H7 (cell line): ENCODE results near the gene CARD14. TPM values are rescaled to one million over a fixed set of nuclear protein-coding genes. Genes with fewer than 3 reads are reported as not detected.
"Not testable (repeated sequence)": the region's sequence is repeated elsewhere in the genome, so short reads cannot be mapped to it uniquely, and the experiment has no call there.

Experiments used
- DNase-seq: peaks from one replicate; pipeline ENCODE4 v3.0.0; 2012
- H3K27me3 ChIP-seq: 2 replicates; pipeline ENCODE4 v1.6.0; 2011; ENCODE audit warnings: mild to moderate bottlenecking, low read length; ENCODE audit not compliant: control insufficient read depth, insufficient read depth
- H3K36me3 ChIP-seq: replicated peaks from 2 replicates; pipeline ENCODE4 v1.5.1; 2011; ENCODE audit warnings: low read length; ENCODE audit not compliant: control insufficient read depth, insufficient read depth
- H3K4me3 ChIP-seq: 2 replicates; pipeline ENCODE4 v1.5.1; 2011; ENCODE audit warnings: low read depth, mild to moderate bottlenecking, control low read depth, low read length, moderate library complexity; ENCODE audit not compliant: insufficient read depth
- total RNA-seq: library from RNA; depleted of rRNA; stranded (reverse); fragments of >200 nt; shearing (Covaris generic); gene quantifications from 2 replicates; pipeline ENCODE4 v1.2.3, GENCODE V29; 2014

Gene CARD14
- total RNA-seq, 1 experiment from 2014 or later, result 0.55 TPM

DNA sequence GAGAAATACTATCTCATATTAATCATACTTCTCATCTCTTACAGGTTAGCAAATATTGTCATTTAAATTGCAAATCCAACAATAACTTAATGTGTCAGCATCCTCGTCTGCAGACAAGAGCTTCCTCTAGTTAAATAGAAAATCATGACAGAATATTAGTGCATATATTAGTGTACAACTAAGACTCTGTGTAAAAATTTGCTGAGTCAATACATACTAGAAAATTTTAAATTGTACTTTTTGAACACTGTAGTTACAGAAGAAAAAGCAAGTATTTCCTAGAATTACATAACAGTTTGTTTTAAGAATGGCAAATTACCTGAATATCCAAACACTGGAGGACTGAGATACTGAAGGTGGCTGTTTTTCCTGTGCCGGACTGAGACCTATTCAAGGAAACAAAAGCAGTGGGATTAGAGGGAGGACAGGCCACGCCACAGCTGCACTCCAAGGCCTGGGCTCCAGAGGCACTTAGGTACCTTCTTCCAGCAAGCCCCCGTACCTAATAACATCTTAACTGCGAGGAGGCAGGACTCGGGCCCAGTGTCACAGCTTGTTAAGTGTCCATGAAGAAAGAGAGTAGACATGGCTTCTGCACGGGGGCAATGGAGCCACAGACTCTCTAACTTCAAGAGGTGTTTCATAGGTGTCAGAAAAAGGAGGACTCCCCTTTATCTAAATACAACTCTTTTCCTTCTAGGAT lies 28.2 kb upstream of the CARD14 start:
- DNase-seq, result no peak
- Histone ChIP-seq H3K4me3 (no peak overlapping the region), H3K27me3 (no peaks in the 10 kb centered on the region), H3K36me3 (peaks cover 47% of the 10 kb centered on the region)

DNA sequence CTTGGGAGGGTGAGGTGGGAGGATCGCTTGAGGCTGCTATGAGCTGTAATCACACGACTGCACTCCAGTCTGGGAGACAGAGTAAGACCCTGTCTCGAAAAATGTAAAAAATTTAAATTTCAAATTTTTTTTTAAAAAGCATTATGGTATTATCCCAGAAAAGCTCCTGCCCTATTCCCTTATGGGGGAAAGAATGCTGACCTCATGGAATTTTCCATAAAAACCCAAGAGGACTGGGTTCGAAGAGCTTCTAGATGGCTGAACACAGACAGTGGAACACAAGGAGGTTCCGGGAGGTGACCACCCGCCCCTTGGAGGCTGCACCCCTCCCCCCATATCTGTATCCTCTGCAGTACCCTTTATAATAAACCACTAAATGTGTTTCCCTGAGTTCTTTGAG lies 26.9 kb upstream of the CARD14 start:
- peaks cover 36% of the 10 kb centered on the region for H3K36me3 ChIP-seq

DNA sequence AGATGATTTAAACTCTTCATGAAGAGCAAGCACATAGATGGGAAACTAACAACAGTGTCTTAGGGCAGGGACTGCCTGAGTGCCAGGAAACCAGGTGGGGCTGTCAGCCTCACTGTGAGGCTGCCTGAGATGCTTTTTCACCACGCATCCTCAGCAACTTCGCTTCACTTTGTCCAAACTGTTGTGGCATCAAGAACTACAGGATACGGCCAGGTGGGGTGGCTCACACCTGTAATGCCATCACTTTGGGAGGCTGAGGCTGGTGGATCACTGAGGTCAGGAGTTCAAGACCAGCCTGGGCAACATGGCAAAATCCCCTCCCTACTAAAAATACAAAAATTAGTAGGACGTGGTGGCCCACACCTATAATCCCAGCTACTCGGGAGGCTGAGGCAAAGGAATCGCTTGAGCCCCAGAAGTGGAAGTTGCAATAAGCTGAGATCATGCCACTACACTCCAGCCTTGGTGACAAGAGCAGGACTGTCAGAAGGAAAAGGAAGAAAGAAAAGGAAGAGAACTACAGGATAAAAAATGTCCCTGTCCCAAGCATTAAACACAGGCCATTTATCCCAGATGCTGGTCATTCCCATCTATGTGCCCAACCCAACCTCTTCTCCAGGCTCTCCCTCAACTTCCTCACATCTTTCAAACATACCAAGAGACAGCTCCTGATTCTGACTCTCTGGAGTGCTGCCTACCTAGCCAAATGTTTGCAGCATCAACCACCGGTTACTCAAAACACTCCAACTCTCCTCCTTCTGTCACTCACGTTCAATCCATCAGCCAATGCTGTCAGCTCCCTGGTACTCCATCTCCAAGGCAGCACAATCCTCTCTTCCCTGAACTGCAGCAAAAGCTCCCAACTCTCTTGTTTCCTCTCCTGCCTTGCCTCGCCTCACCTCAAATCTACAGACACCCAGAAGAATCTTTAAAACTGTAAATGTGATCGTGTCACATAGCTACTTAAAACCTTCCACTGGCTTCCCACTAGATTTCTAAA lies 24.5 kb upstream of the CARD14 start:
- Histone ChIP-seq H3K27me3 (no peaks in the 10 kb centered on the region), H3K4me3 (peak overlapping the region; percentile 94), H3K36me3 (peaks cover 16% of the 10 kb centered on the region)
- DNase-seq, result no peak

More for the DNA sequence above, 26.9 kb upstream of the CARD14 start:
- H3K4me3 ChIP-seq, result no peak overlapping the region
- DNase-seq, result no peak
- no peaks in the 10 kb centered on the region for H3K27me3 ChIP-seq

DNA sequence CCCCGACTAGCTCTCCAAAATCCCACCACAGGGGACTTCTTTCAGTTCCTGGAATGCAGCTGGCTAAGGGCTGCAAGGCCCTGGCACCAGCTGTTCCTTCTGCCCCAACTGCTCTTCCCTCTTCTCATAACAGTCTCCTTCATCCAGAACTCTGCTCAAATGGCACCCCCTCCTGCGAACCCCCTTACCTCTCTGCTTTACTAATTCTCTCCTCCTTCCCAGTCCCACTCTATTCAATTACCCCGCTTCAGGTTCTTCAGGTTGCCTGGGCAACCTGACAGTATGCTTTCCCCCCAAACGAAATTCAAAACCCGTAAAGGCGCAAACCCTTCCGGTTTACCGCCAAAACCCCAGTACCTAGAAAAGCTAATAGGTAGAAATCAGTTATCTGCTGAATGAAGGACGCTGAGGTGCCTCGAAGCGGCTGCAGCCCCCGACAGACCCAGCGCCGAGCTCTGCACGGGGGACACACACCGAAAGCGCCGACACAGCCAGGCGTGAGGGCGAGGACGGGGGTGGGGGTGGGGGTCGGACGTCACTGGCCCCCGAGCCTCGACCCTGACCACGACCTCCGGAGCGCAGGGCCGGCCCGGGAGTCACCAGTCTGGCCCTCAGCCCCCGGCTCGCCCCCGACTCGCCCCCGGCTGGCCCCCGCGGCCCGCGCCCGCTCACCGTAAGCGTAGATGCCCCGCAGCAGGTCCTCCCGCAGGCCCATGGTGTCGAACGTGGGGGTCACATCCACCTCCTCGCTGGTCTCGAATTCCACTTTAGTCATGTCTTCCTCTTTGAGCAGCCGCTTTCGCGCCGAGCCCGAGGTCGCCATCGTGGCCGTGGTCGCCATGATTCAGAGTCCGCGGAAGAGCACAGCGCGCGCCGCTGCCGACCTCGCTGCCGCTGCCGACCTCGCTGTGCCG lies 23.5 kb upstream of the CARD14 start:
- Histone ChIP-seq H3K36me3 (peaks cover 14% of the 10 kb centered on the region), H3K4me3 (peak overlapping the region; percentile 94), H3K27me3 (no peaks in the 10 kb centered on the region)
- peak; percentile 73 for DNase-seq

DNA sequence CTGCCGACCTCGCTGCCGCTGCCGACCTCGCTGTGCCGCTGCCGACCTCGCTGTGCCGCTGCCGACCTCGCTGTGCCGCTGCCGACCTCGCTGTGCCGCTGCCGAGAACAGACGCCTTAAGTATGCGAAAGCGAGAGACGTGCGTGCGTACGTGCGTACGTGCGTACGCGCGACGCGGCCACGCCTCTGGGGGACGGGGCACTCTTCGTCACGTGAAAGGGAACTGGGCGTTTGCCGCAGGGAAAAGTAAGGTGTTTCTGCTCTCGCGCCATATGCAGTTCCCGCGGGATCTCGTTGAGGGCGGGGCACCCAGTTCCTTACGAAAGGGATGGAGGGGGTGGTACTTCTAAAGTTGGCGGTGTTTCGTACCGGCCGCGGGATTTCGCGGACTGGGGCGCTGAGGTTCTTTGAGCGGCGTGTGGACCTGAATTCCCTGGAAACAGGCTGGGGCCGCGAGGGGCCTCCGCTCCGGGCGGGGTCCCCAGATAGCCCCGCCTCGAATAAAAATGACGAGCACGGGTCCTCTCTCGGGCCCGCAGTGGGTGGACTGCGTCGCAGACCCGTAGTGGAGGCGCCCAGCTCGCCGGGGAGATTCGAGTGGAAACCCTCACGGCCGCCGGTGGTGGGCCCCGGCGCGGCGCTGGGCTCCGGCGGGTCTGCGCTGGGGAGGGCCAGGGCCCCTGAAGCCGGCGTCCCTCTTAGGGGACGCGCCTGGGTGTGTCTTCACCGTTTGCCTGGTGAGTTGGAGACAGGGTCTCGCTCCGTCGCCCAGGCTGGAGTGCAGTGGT lies 22.6 kb upstream of the CARD14 start, which contains the start of gene EIF4A3:
EIF4A3 (minus strand) TSS at position 94 of the 788 bp plus-strand sequence. CDS start 167 bp downstream, outside the sequence.
- H3K36me3 ChIP-seq, result peaks cover 10% of the 10 kb centered on the region
- H3K27me3 ChIP-seq, result no peaks in the 10 kb centered on the region
- peak; percentile 98 for DNase-seq
- peak within 1 kb of the TSS; percentile 94 for H3K4me3 ChIP-seq

DNA sequence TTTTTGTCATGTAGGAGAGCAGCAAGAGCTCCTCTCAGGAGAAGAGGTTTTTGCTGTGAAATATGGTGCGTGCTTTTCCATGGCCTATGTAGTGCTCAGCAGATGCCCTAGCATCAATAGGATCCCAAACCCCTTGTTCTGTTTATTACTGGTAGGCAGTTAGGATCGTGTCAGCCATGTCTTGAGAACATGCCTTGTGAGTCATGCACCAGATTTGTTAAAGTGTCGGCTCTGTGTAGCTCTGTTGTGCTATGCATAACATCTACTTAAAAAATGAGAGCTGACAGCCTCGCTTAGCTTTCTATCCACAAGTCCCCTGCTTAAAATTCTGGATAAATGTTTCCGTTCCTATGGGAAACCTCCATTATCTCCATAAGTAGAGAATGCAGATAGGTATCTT lies 18.5 kb upstream of the CARD14 start:
- no peaks in the 10 kb centered on the region for H3K36me3 ChIP-seq
- H3K27me3 ChIP-seq, result no peaks in the 10 kb centered on the region
- H3K4me3 ChIP-seq, result no peak overlapping the region
- DNase-seq, result no peak

DNA sequence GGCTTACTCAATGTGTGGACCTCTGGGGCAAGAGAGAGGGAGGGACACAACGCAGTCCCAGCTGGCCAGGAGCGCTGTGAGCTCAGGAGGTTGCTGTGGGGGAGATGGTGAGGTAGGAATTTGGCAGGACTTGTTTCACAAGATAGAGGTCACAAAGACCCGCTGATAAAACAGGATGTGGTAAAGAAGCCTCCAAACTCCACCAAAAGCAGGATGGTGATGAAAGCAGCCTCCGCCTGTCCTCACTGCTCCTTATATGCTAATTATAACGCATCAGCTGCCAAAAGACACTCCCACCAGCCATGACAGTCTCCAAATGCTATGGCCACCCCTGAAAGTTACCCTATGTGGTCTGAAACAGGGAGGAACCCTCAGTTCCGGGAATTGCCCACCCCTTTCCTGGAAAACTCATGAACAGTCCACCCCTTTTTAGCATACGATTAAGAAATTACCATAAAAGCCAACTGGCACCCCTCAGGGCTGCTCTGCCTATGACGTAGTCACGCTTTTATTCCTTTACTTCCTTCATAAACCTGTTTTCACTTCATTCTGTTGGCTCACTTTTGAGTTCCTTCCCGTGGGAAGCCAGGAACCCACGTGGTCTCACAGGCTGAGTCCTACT lies 17.6 kb upstream of the CARD14 start:
- H3K4me3 ChIP-seq, result no peak overlapping the region
- no peaks in the 10 kb centered on the region for H3K27me3 ChIP-seq
- no peak for DNase-seq
- H3K36me3 ChIP-seq, result no peaks in the 10 kb centered on the region

DNA sequence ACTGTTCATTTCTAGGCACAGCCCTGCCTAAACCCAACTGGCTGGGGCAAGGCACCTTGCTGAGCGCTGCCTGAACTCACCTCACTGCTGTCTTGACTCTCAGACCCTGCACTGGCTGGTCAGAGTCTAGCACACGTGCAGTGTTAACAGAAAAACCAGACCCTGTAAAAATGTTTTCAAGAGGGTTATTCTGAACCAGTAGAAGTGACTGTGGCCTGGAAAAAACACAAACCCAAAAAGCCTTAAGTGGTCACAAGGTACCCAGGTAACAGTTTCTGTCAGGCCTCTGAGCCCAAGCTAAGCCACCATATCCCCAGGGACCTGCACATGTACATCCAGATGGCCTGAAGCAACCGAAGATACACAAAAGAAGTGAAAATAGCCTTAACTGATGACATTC lies 16.8 kb upstream of the CARD14 start:
- Histone ChIP-seq H3K27me3 (no peaks in the 10 kb centered on the region), H3K4me3 (no peak overlapping the region), H3K36me3 (no peaks in the 10 kb centered on the region)
- DNase-seq, result no peak

DNA sequence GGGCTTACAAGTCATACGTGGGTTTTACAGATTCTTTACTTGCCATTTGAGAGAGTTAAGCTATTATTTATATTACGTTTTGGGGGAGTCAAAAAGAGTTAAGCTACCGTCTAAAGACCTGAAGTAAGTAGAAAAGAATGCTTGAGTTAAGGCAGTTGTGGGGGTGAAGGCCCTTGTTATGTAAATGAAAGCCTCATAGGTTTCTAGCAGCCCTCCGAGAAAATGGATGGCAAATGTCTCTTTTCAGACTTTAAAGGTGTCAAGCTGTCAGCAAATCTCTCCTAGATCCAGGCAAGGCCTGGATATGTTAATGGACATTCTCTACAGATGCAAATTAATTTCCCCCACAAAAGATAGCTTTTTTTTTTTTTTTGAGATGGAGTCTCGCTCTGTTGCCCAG lies 15.7 kb upstream of the CARD14 start:
- H3K27me3 ChIP-seq, result no peaks in the 10 kb centered on the region
- H3K36me3 ChIP-seq, result no peaks in the 10 kb centered on the region
- DNase-seq, result no peak
- H3K4me3 ChIP-seq, result no peak overlapping the region

DNA sequence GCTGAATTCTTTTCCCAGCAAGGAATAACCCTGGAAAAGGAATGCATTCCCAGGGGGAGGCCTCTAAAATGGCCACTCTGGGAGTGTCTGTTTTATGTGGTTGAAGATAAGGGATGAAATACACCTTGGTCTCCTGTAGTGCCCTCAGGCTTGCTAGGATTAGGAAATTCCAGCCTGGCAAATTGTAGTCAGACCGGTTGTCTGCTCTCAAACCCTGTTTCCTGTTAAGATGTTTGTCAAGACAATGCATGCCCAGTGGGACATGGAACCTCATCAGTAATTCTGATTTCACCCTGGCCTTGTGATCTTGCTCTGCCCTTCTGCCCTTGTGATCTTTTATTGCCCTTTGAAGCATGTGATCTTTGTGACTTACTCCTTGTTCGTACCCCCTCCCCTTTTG lies 14.2 kb upstream of the CARD14 start:
- H3K36me3 ChIP-seq, H3K4me3 ChIP-seq, H3K27me3 ChIP-seq, DNase-seq: not testable (repeated sequence)

DNA sequence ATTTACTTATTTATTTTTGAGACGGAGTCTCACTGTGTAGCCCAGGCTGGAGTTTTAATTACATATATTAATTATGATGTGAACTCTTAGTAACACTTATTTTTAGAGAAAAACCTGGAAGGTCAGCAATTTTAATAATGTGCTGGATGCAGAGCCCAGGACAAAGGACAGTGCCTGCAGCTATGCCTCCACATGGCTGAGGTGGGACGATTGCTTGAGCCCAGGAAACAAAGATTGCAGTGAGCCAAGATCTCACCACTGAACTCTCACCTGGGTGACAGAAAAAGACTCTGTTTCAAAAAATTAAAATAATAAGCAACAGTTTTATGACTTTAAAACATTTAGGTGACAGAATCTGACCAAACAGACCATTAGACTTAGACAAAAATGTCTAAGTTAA lies 11.0 kb upstream of the CARD14 start:
- no peaks in the 10 kb centered on the region for H3K36me3 ChIP-seq
- no peaks in the 10 kb centered on the region for H3K27me3 ChIP-seq
- DNase-seq, result no peak
- no peak overlapping the region for H3K4me3 ChIP-seq

DNA sequence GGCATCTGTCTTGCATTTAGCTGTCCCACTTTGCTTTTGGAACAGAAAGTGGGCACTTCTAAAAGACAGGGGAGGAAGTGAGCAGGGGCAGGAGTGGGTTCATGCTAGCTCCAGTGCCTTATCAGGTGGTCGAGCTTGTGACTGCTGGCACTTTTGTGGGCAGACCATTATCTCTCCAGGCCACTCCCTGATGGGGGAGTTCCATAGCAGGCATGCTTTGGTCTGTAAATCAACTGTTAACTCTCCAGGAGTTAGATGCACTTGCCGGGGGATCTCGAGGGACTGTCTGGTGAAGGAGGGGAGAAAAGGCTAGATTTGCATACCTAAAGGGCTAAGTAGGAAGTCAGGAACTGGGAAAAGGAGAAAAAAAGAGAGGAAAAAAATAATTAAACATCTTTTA lies 9.3 kb upstream of the CARD14 start:
- H3K36me3 ChIP-seq, result no peaks in the 10 kb centered on the region
- peak; percentile 58 for DNase-seq
- H3K27me3 ChIP-seq, result no peaks in the 10 kb centered on the region
- no peak overlapping the region for H3K4me3 ChIP-seq

DNA sequence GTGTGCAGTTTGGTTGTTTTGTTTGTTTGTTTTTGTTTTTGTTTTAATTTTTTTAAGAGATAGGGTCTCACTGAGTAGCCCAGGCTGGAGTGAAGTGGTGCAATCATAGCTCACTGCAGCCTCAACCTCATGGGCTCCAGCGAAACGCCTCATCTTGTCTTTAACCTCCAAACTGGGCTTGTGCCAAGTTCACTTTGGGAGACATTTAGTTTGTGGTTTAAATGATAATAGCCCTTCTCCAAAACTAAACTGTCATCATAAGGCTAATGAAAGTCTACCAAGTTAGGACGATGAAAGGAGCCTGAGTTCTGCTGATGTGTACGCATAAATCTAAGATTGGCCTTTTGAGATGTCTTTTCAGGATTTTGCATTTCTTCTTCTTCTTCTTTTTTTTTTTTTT lies 6.5 kb upstream of the CARD14 start:
- Histone ChIP-seq H3K4me3 (no peak overlapping the region), H3K36me3 (no peaks in the 10 kb centered on the region), H3K27me3 (no peaks in the 10 kb centered on the region)
- no peak for DNase-seq
